ENCODE results near the gene BAZ2B. TPM values are rescaled to one million over a fixed set of nuclear protein-coding genes. Genes with fewer than 3 reads are reported as not detected.

Gene BAZ2B
- polyA plus RNA-seq, 1 of the 3 experiments (the other 2 are of a cell fraction): 10.2 TPM

DNA sequence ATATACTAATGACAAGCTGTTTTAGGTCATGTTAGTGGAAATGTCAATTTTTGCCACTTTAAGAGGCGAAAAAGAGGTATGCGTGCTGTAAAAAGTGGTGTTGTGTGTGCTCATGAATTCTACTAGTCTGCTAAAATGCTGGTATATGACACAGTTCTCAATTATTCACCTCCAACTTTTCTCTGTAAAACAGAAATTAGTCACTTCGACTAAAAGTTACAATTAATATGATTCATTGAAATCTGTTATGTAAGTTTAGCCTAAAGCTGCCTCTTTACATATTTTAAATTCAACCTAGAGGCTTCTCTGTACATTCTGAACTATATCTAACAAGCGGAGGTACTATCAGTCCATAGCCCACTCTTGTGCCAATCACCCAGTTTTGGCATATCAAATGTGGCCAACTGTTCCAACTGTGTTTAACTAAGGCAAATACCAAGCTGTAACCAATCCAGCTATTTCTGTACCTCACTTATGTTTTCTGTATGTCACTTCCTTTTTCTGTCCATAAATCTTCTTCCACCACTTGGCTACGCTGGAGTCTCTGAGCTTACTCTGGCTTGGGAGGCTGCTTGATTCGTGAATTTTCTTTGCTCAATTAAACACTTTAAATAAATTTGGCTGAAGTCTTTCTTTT, 20.8 kb downstream of the BAZ2B start:
- no peaks in the 10 kb centered on the region for H3K9me3 ChIP-seq
- peaks cover 0 to 8% of the 10 kb centered on the region in 2 experiments for H3K36me3 ChIP-seq (replicated peaks in 1 of 2; ENCODE audit: control insufficient read depth in 1 of 2, insufficient read depth in 2 of 2, low read length in 1 of 2)
- POLR2A ChIA-PET: interaction anchor here (0.6 to 0.7 kb wide), 2 partner anchors 36 to 227 kb away, joined by 3 to 4 read pairs; no protein-coding TSS in a partner anchor
- no peak for TF ChIP-seq TEAD4 (IDR thresholded peaks at IDR 0.05; ENCODE audit: borderline replicate concordance, insufficient read depth)
- no peak overlapping the region for H3K4me3 ChIP-seq (ENCODE audit: low read depth in 2 of 2, low read length in 1 of 2)
- no peak overlapping the region for H3K4me2 ChIP-seq
- H2AFZ ChIP-seq (ENCODE audit: low read depth): no peak overlapping the region
- 93% methylated on average over 6 of the region's 6 CpGs for WGBS (ENCODE audit: low lambda C conversion rate)
- H3K27me3 ChIP-seq (ENCODE audit: insufficient read depth): no peaks in the 10 kb centered on the region
- H3K27ac ChIP-seq (ENCODE audit: low read depth in 2 of 2, low read length in 1 of 2): no peak overlapping the region; a peak in 1 of 4 replicates
- H3K79me2 ChIP-seq (ENCODE audit: insufficient read depth): peaks cover 34% of the 10 kb centered on the region
- CTCF ChIA-PET: no interaction called here
- H3K9me2 ChIP-seq: no peaks in the 10 kb centered on the region
- H4K20me1 ChIP-seq (ENCODE audit: insufficient read depth): no peaks in the 10 kb centered on the region; the same call in 1 of the 2 replicates
- no peak overlapping the region for H3K9ac ChIP-seq
- no peak for DNase-seq
- H3K4me1 ChIP-seq (ENCODE audit: control insufficient read depth in 1 of 2, insufficient read depth in 2 of 2, low read depth in 1 of 2, low read length in 1 of 2): peaks cover 0 to 9% of the 10 kb centered on the region in 2 experiments; a peak in 1 of 4 replicates
- no peaks in the 10 kb centered on the region for H3F3A ChIP-seq (replicated peaks; ENCODE audit: insufficient read depth)

DNA sequence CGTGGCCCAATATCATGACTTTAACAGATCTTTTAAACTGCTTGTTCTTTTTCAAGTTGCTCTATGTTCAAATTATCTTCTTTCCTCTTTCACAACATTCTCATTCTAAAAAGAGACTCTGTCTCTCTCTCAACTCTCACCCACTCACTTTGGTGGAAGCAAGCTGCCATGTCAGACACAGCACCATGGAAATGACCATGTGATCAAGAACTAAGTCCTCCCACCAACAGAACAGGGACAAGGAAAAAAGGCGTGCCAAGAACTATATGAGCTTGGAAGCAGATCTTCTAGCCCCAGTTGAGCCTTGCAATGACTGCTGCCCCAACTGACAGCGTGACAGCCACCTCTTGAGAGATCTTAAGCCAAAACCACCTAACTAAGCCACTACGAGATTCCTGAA, 23.9 kb downstream of the BAZ2B start:
- ChIA-PET POLR2A (no interaction called here), CTCF (no interaction called here)
- H3K4me2 ChIP-seq: no peak overlapping the region
- whole genome bisulfite sequencing (ENCODE audit: low lambda C conversion rate): 93% methylated on average over 3 of the region's 4 CpGs
- DNase-seq: no peak
- no peak overlapping the region for H2AFZ ChIP-seq (ENCODE audit: low read depth)
- no peaks in the 10 kb centered on the region for H3K27me3 ChIP-seq (ENCODE audit: insufficient read depth)
- H3K27ac ChIP-seq (ENCODE audit: low read depth in 2 of 2, low read length in 1 of 2): no peak overlapping the region
- H3K79me2 ChIP-seq (ENCODE audit: insufficient read depth): peaks cover 25% of the 10 kb centered on the region
- H3F3A ChIP-seq (replicated peaks; ENCODE audit: insufficient read depth): no peaks in the 10 kb centered on the region
- peaks cover 0 to 7% of the 10 kb centered on the region in 2 experiments; a peak in 1 of 4 replicates for H3K4me1 ChIP-seq (ENCODE audit: control insufficient read depth in 1 of 2, insufficient read depth in 2 of 2, low read depth in 1 of 2, low read length in 1 of 2)
- no peak for TF ChIP-seq RAD21 (IDR thresholded peaks at IDR 0.05; ENCODE audit: low read length)
- H3K9me2 ChIP-seq: no peaks in the 10 kb centered on the region
- no peak overlapping the region for H3K4me3 ChIP-seq (ENCODE audit: low read depth in 2 of 2, low read length in 1 of 2)
- no peaks in the 10 kb centered on the region for H3K9me3 ChIP-seq
- H3K36me3 ChIP-seq (replicated peaks in 1 of 2; ENCODE audit: control insufficient read depth in 1 of 2, insufficient read depth in 2 of 2, low read length in 1 of 2): peaks cover 0 to 8% of the 10 kb centered on the region in 2 experiments
- no peak overlapping the region for H3K9ac ChIP-seq
- H4K20me1 ChIP-seq (ENCODE audit: insufficient read depth): no peaks in the 10 kb centered on the region; the same call in 1 of the 2 replicates

DNA sequence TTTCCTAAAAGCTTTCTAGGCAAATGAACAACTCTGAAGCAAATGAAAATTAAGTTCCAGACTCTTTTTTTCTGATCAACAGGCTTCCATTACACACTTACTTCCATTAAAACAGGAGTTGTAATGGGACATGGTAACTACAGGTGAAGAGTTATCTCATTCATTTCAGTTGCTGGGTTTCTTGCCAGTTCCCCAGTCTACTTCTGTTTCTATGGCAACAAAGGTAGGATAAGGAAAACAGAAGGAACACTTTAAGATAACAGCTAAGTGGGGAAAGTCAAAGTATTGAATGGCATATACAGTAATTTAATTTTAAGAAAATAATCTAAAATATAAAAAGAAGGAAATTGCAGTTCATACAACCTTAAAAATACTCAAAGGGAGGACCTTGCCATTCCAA, 25.1 kb downstream of the BAZ2B start:
- CTCF ChIA-PET: interaction anchor here (1.9 kb wide), 1 partner anchor 9 kb away, joined by 3 read pairs; no protein-coding TSS in a partner anchor
- H3F3A ChIP-seq (replicated peaks; ENCODE audit: insufficient read depth): peaks cover 2% of the 10 kb centered on the region
- H3K9me2 ChIP-seq: no peaks in the 10 kb centered on the region
- H3K9me3 ChIP-seq: no peaks in the 10 kb centered on the region
- peaks cover 27% of the 10 kb centered on the region for H3K79me2 ChIP-seq (ENCODE audit: insufficient read depth)
- no peak for DNase-seq
- no peak overlapping the region for H2AFZ ChIP-seq (ENCODE audit: low read depth)
- TF ChIP-seq NFIC (IDR thresholded peaks at IDR 0.05; ENCODE audit: borderline replicate concordance): no peak
- H3K4me3 ChIP-seq (ENCODE audit: low read depth in 2 of 2, low read length in 1 of 2): no peak overlapping the region
- no peak overlapping the region for H3K27ac ChIP-seq (ENCODE audit: low read depth in 2 of 2, low read length in 1 of 2)
- POLR2A ChIA-PET: no interaction called here
- H3K4me1 ChIP-seq (ENCODE audit: control insufficient read depth in 1 of 2, insufficient read depth in 2 of 2, low read depth in 1 of 2, low read length in 1 of 2): peaks cover 0 to 7% of the 10 kb centered on the region in 2 experiments; a peak in 1 of 4 replicates
- H3K36me3 ChIP-seq (replicated peaks in 1 of 2; ENCODE audit: control insufficient read depth in 1 of 2, insufficient read depth in 2 of 2, low read length in 1 of 2): peaks cover 0 to 8% of the 10 kb centered on the region in 2 experiments
- no peaks in the 10 kb centered on the region; the same call in 1 of the 2 replicates for H4K20me1 ChIP-seq (ENCODE audit: insufficient read depth)
- no peak overlapping the region for H3K9ac ChIP-seq
- H3K27me3 ChIP-seq (ENCODE audit: insufficient read depth): no peaks in the 10 kb centered on the region
- no peak overlapping the region for H3K4me2 ChIP-seq

DNA sequence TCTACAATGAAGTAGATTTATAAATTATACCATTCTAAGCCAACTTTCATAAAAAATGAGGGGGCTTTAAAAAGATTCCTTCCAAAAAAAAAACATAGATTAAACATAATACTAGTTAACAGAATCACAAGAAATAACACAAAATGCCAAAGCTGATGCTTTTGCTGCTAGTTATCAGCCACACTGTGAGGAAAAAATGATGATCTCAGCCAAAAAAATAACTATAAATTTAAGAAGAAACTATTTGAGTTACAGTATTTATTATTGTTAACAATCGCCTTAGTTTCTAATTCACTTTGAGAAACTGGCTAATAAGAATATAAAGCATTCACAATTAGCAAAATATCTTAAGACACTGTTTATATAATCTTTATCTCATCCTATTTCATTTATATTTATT, 27.1 kb downstream of the BAZ2B start:
- H3K9ac ChIP-seq: no peak overlapping the region
- POLR2A ChIA-PET: no interaction called here
- peaks cover 7% of the 10 kb centered on the region for H3F3A ChIP-seq (replicated peaks; ENCODE audit: insufficient read depth)
- H3K4me2 ChIP-seq: no peak overlapping the region
- no peak overlapping the region for H2AFZ ChIP-seq (ENCODE audit: low read depth)
- 91% methylated on average over 1 of the region's 1 CpG for WGBS (ENCODE audit: low lambda C conversion rate)
- H3K9me2 ChIP-seq: no peaks in the 10 kb centered on the region
- H3K4me1 ChIP-seq (ENCODE audit: control insufficient read depth in 1 of 2, insufficient read depth in 2 of 2, low read depth in 1 of 2, low read length in 1 of 2): no peaks in the 10 kb centered on the region; a peak in 1 of 4 replicates
- H3K36me3 ChIP-seq (replicated peaks in 1 of 2; ENCODE audit: control insufficient read depth in 1 of 2, insufficient read depth in 2 of 2, low read length in 1 of 2): peaks cover 0 to 8% of the 10 kb centered on the region in 2 experiments
- no peak overlapping the region for H3K27ac ChIP-seq (ENCODE audit: low read depth in 2 of 2, low read length in 1 of 2)
- H3K9me3 ChIP-seq: no peaks in the 10 kb centered on the region
- H4K20me1 ChIP-seq (ENCODE audit: insufficient read depth): no peaks in the 10 kb centered on the region; the same call in 1 of the 2 replicates
- H3K27me3 ChIP-seq (ENCODE audit: insufficient read depth): no peaks in the 10 kb centered on the region
- peaks cover 27% of the 10 kb centered on the region for H3K79me2 ChIP-seq (ENCODE audit: insufficient read depth)
- H3K4me3 ChIP-seq (ENCODE audit: low read depth in 2 of 2, low read length in 1 of 2): no peak overlapping the region
- no peak for DNase-seq
- CTCF ChIA-PET: interaction anchor here (0.9 kb wide), 1 partner anchor 123 kb away, joined by 3 read pairs; the partner anchor contains the start of gene MARCHF7
- no peak for TF ChIP-seq ELF1 (IDR thresholded peaks at IDR 0.05)
- TF ChIP-seq NRF1 (IDR thresholded peaks at IDR 0.05; ENCODE audit: low read depth, low read length): no peak
- TF ChIP-seq GATA2 (CRISPR knock-in tag; IDR thresholded peaks at IDR 0.05): no peak
- TF ChIP-seq, protein P1, sequence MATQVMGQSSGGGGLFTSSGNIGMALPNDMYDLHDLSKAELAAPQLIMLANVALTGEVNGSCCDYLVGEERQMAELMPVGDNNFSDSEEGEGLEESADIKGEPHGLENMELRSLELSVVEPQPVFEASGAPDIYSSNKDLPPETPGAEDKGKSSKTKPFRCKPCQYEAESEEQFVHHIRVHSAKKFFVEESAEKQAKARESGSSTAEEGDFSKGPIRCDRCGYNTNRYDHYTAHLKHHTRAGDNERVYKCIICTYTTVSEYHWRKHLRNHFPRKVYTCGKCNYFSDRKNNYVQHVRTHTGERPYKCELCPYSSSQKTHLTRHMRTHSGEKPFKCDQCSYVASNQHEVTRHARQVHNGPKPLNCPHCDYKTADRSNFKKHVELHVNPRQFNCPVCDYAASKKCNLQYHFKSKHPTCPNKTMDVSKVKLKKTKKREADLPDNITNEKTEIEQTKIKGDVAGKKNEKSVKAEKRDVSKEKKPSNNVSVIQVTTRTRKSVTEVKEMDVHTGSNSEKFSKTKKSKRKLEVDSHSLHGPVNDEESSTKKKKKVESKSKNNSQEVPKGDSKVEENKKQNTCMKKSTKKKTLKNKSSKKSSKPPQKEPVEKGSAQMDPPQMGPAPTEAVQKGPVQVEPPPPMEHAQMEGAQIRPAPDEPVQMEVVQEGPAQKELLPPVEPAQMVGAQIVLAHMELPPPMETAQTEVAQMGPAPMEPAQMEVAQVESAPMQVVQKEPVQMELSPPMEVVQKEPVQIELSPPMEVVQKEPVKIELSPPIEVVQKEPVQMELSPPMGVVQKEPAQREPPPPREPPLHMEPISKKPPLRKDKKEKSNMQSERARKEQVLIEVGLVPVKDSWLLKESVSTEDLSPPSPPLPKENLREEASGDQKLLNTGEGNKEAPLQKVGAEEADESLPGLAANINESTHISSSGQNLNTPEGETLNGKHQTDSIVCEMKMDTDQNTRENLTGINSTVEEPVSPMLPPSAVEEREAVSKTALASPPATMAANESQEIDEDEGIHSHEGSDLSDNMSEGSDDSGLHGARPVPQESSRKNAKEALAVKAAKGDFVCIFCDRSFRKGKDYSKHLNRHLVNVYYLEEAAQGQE (IDR thresholded peaks at IDR 0.05; ENCODE audit: low read depth, low read length): no peak
- no peak for TF ChIP-seq RCOR1 (IDR thresholded peaks at IDR 0.05; ENCODE audit: low read length)
- TF ChIP-seq RAD21 (IDR thresholded peaks at IDR 0.05; ENCODE audit: low read length): no peak
- no peak for TF ChIP-seq JUND (IDR thresholded peaks at IDR 0.05)
- TF ChIP-seq, protein P2, sequence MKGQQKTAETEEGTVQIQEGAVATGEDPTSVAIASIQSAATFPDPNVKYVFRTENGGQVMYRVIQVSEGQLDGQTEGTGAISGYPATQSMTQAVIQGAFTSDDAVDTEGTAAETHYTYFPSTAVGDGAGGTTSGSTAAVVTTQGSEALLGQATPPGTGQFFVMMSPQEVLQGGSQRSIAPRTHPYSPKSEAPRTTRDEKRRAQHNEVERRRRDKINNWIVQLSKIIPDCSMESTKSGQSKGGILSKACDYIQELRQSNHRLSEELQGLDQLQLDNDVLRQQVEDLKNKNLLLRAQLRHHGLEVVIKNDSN (IDR thresholded peaks at IDR 0.05; ENCODE audit: borderline replicate concordance, low read depth): no peak
- no peak for TF ChIP-seq SIN3A (IDR thresholded peaks at IDR 0.05; ENCODE audit: borderline replicate concordance, low read depth, low read length)
